NT2/D1 (cell line): ENCODE measurements around the gene MVD.

Experiments
- DNase-seq: peaks from one replicate; pipeline ENCODE4 v3.0.0-alpha.2; 2011; ENCODE audit warnings: low read depth, low spot score
- H3K27me3 ChIP-seq: 2 replicates; pipeline ENCODE4 v1.6.0; 2011; ENCODE audit warnings: mild to moderate bottlenecking; ENCODE audit not compliant: insufficient read length, insufficient read depth
- H3K36me3 ChIP-seq: 2 replicates; pipeline ENCODE4 v1.6.1; 2011; ENCODE audit warnings: mild to moderate bottlenecking, low read length, mixed read lengths; ENCODE audit not compliant: insufficient read depth, insufficient read length
- H3K4me1 ChIP-seq: 2 replicates; pipeline ENCODE4 v1.5.1; 2011; ENCODE audit not compliant: insufficient read depth, insufficient read length
- H3K4me3 ChIP-seq: 2 replicates; pipeline ENCODE4 v1.5.1; 2011; ENCODE audit warnings: low read depth; ENCODE audit not compliant: insufficient read length
- H3K9ac ChIP-seq: 2 replicates; pipeline ENCODE4 v1.6.0; 2011; ENCODE audit warnings: low read depth; ENCODE audit not compliant: insufficient read length
- H3K9me3 ChIP-seq: 2 replicates; pipeline ENCODE4 v1.5.1; 2011; ENCODE audit warnings: mild to moderate bottlenecking, low read length; ENCODE audit not compliant: insufficient read depth
- SUZ12 ChIP-seq: IDR thresholded peaks from 2 replicates; pipeline ENCODE4 v1.6.1; 2011; ENCODE audit not compliant: insufficient read length, insufficient read depth; ENCODE audit errors: extremely low read depth
- YY1 ChIP-seq: IDR thresholded peaks from 2 replicates; pipeline ENCODE4 v1.6.1; 2011; ENCODE audit not compliant: insufficient read length, insufficient read depth
- ZNF274 ChIP-seq: IDR thresholded peaks from 2 replicates; pipeline ENCODE4 v1.6.1; 2011; ENCODE audit warnings: mild to moderate bottlenecking, low read depth, low read length

MVD gene

DNA sequence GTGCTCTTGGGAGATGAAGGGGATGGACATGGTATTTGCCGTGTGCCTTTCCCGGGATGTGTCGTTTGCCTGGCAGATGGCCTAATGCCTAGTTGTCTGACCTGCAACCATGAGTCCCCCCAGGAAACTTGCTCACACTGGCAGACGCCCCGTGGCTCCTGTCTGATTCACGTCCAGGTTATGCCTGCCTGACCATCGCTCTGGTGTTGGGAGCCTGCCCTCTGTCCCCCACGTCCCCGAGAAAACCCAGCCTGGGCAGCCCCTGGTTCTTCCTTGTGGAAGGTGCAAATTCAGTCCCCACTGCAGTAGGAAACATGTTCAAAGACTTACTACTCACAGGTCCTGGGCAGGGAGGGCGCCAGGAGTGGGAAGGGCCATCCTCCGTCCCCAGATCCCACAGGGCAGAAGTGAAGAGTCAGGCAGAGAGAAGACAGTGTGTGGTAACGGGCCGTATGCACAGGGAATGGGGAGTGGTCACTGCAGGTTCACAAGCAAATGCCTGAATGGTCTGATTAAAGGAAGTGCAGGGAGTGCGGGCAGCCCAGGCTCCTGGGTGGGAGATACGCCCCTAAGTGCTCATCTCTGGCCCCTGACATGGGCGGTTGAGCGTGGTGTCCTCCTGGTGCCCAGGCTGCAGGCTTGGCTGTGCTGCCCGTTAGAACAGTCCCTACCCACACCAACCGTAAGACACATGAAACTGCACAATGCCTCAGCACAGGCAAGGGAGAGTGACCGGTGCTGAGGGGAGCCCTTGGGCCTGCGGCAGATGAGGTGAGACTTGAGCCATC is 27.6 kb upstream of the MVD start:
- peaks cover 7% of the 10 kb centered on the region for H3K36me3 ChIP-seq
- H3K27me3 ChIP-seq = peaks cover 51% of the 10 kb centered on the region
- H3K4me1 ChIP-seq = peaks cover 29% of the 10 kb centered on the region
- no peak for TF ChIP-seq ZNF274
- TF ChIP-seq SUZ12 = no peak
- TF ChIP-seq YY1 = no peak
- peak overlapping the region; percentile 38 for H3K9ac ChIP-seq
- H3K4me3 ChIP-seq = no peak overlapping the region
- H3K9me3 ChIP-seq = no peaks in the 10 kb centered on the region
- DNase-seq = no peak

DNA sequence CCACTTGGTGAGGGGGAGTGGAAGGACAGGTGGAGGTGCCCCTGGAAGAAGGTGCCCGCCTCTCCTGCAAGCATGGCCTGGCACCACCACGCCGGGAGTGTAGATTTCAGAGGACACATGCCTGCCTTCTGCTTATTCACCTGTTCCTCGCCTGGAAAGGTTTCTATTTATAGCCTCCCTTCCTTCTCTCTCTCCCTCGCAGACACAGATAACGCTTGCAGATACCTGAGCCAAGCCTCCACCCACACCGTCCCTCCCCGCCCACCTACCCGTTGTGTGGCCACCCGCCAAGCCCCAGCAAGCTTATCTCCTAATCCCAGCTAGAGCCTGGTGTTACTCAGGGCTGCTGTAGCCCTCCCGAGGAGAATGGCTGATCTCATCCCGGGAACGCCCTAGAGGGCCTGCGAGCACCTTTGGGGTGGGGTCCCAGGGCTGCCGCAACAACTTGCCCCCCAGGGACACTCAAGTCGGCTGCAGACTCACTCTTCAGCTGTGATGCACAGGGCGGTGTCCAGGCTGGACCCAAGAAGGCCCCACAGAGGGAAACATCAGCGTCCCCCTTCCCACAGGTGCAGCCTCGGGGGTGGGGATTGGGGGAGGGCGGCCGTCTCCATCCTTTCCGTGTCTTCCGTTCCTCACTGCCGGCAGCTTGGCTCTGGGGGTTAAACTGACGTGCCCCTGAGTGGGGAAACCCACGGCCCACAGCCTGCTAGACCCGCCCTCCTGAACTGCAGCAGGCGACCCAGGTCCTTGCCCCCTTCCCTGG is 25.3 kb upstream of the MVD start:
- H3K9ac ChIP-seq = peak overlapping the region; percentile 45
- H3K27me3 ChIP-seq = peaks cover 61% of the 10 kb centered on the region
- H3K4me3 ChIP-seq = no peak overlapping the region
- DNase-seq = no peak
- peaks cover 36% of the 10 kb centered on the region for H3K4me1 ChIP-seq
- no peaks in the 10 kb centered on the region for H3K36me3 ChIP-seq
- no peak for TF ChIP-seq SUZ12
- no peak for TF ChIP-seq ZNF274
- no peaks in the 10 kb centered on the region for H3K9me3 ChIP-seq

DNA sequence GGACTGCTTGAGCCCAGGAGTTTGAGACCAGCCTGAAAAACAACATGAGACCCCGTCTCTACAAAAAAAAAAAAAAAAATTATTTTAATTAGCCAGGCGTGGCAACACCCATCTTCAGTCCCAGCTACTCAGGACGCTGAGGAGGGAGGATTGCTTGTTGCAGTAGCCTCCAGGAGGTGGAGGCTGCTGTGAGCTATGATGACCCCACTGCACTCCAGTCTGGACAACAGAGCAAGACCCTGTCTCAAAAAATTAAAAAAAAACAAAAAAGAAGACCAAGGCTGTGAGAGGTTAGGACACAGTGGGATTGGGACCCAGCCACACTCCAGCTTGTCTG is 24.8 kb upstream of the MVD start:
- H3K27me3 ChIP-seq = peaks cover 61% of the 10 kb centered on the region
- no peaks in the 10 kb centered on the region for H3K36me3 ChIP-seq
- TF ChIP-seq SUZ12 (no peak), YY1 (no peak), ZNF274 (no peak)
- H3K9me3 ChIP-seq = no peaks in the 10 kb centered on the region
- H3K4me3 ChIP-seq = no peak overlapping the region
- no peak overlapping the region for H3K9ac ChIP-seq
- H3K4me1 ChIP-seq = peaks cover 36% of the 10 kb centered on the region
- no peak for DNase-seq

DNA sequence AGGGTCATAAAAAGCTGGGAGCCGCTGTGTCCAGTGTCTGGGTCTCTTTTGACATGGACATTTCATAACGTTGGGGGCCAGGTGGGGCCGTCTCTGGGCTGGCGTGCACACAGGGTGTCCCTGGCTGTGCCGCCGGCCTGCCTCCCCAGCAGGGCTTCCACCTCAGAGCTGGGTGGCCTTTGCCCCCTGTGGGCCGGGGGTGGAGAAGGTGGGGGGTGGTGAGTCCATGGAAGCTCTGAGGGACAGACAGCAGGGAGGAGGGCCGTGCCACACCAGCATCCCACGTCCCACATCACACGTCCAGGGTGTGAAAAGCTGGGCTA is 24.3 kb upstream of the MVD start:
- H3K4me3 ChIP-seq = no peak overlapping the region
- H3K4me1 ChIP-seq = peaks cover 36% of the 10 kb centered on the region
- TF ChIP-seq YY1 (no peak), ZNF274 (no peak), SUZ12 (no peak)
- DNase-seq = no peak
- H3K36me3 ChIP-seq = no peaks in the 10 kb centered on the region
- peaks cover 61% of the 10 kb centered on the region for H3K27me3 ChIP-seq
- no peak overlapping the region for H3K9ac ChIP-seq
- no peaks in the 10 kb centered on the region for H3K9me3 ChIP-seq

DNA sequence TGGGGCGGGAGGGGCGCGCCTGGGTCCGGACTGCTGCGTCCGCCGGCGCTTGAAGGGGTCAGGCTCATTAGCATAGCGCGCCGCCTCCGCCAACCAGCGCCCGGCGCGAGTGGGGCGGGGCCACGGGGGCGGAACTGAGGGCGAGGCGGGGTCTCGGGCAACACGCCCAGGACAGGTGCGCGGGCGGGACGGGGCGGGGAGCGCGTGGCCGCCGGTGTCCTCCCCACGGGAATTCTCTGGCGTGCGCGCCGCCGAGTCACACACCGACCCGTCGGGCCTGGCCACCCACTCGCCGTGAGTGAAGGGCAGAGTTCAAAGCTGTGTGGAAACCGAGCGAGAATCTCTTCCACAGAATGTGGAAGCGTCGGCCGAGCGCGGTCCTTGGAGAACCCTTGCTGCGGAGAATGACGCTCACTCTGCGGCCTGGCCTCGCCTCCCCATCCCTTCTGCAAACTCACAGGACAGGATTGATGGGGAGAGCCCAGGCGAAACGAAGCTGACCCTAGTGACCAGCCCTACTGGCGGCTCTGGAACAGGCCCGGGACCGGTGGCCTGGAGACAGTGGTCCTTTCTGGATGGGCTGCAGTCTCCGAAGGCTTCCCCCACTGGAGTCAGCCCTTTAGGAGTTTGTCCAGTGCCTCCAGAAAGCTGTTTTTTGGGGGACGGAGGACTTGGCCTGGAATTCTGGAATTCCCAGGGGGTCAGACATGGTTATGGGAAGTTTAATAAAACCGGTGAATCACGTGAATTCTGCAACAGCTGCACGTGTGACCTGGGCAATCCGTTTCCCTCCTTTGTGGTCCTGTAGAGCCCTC is 23.8 kb upstream of the MVD start, which contains the start of gene SNAI3:
Gene SNAI3 (minus strand): TSS at position 69 of the 815 bp plus-strand sequence. CDS start 101 bp downstream, outside the sequence.
- Histone ChIP-seq H3K4me1 (peaks cover 41% of the 10 kb centered on the region), H3K9ac (peak within 1 kb of the TSS; percentile 79), H3K27me3 (peaks cover 61% of the 10 kb centered on the region), H3K9me3 (no peaks in the 10 kb centered on the region), H3K4me3 (peak within 1 kb of the TSS; percentile 51), H3K36me3 (no peaks in the 10 kb centered on the region)
- no peak for DNase-seq
- no peak for TF ChIP-seq ZNF274
- no peak for TF ChIP-seq SUZ12
- no peak for TF ChIP-seq YY1

DNA sequence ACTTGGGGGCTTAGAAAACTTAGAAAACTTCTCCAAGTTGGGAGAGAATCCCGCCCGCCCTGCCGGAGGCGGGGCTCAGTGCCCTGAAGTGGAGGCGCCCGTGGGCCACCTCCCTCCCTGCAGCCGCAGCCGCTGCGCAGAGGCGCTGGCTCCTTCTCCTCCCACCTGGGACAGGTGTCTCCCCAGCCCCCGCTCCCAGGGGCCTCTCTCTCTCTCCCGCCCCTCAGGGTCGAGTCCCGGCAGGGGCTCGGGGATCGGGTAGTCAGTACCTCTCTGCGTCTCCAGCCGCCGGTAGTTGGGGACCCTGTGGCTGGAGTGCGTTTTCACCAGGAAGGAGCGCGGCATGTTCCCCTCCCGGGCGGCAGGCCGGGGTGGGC is 23.2 kb upstream of the MVD start:
- TF ChIP-seq ZNF274 (no peak), SUZ12 (no peak), YY1 (no peak)
- H3K36me3 ChIP-seq = no peaks in the 10 kb centered on the region
- H3K27me3 ChIP-seq = peaks cover 61% of the 10 kb centered on the region
- peak overlapping the region; percentile 79 for H3K9ac ChIP-seq
- peaks cover 43% of the 10 kb centered on the region for H3K4me1 ChIP-seq
- peak overlapping the region; percentile 51 for H3K4me3 ChIP-seq
- no peak for DNase-seq
- H3K9me3 ChIP-seq = no peaks in the 10 kb centered on the region

DNA sequence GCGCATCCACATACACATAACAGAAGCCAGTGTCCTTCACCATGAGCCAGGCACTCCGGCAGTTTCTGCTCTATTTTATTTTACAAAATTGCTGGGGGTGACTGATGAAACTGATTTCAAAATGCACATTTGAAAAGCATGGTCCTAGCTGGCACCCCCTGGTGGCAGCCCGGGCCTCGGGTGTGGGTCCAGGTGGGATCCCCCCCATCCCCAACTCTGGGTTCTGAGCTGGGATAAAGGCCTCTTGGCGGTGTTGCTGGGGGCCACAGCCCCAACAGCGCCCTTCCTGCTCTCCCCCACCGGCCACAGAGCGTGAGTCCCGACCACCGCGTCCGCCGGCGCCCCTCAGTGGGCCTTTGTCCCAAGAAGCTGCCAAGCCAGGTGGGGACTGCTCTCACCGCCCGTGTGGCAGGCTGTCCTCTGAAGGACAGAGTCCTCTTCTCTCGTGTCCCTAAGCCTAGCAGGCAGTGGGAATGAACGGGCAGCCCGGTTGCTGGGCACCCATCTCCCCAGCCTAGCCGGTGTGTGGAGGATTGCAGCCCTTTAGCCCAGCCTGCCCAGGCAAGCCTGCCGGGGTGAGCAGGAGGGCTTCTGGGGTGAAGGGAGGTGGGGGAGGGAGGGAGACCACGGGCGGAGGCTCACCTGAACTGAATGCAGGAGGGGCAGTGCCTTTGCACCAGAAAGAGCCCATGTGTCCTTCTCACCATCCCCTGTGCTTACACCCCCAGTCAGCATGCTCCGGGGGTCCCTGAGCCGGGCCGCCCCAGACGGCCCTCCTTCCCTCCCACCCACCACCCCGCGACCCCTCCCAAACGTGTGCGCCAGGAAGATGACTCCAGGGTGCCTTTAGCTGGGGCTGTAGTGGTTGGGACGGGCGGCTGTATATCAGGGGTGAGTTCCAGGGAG is 22.5 kb upstream of the MVD start:
- peak overlapping the region; percentile 79 for H3K9ac ChIP-seq
- H3K4me1 ChIP-seq = peaks cover 40% of the 10 kb centered on the region
- H3K9me3 ChIP-seq = no peaks in the 10 kb centered on the region
- peaks cover 54% of the 10 kb centered on the region for H3K27me3 ChIP-seq
- H3K4me3 ChIP-seq = peak overlapping the region; percentile 51
- no peaks in the 10 kb centered on the region for H3K36me3 ChIP-seq
- no peak for DNase-seq
- TF ChIP-seq SUZ12 = no peak
- TF ChIP-seq ZNF274 = no peak
- no peak for TF ChIP-seq YY1
